K562 (cell line): ENCODE results near the gene WDR55. TPM values are rescaled to one million over a fixed set of nuclear protein-coding genes. Genes with fewer than 3 reads are reported as not detected.

Source experiments
- CBFA2T3 ChIP-seq: fragments of 450-650 bp; IDR thresholded peaks from 2 replicates; pipeline ENCODE4 v1.6.1; 2017
- CEBPG ChIP-seq, 3 experiments: fragments of 200-800 bp in 1 of 3; sonication (Bioruptor generic) in 1 of 3; sonication (generic) in 1 of 3; formaldehyde crosslinking in 1 of 3; IDR thresholded peaks in 2 of 3; conservative IDR thresholded peaks in 1 of 3; 2 replicates each; pipeline versions ENCODE4 v1.6.1 to v1.8.0; 2016 to 2022; ENCODE audit warnings: missing compliant biosample characterization in 2 of 3, missing genetic modification characterization in 2 of 3, mild to moderate bottlenecking in 1 of 3, missing genetic modification reagents in 1 of 3
- ELF2 ChIP-seq: fragments of 250-450 bp; sonication (Bioruptor Pico); IDR thresholded peaks from 2 replicates; pipeline ENCODE4 v1.5.0; 2021; ENCODE audit warnings: mild to moderate bottlenecking
- EZH2 ChIP-seq: IDR thresholded peaks from 2 replicates; pipeline ENCODE4 v1.6.1; 2012; ENCODE audit warnings: low read depth, mild to moderate bottlenecking, inconsistent platforms, low read length, borderline replicate concordance
- GTF3C2 ChIP-seq: IDR thresholded peaks from 3 replicates; pipeline ENCODE4 v1.6.1; 2011; ENCODE audit warnings: borderline replicate concordance, mild to moderate bottlenecking, moderate library complexity; ENCODE audit not compliant: insufficient read length; ENCODE audit errors: extremely low read depth
- KLF6 ChIP-seq: fragments of 250-450 bp; sonication (Bioruptor Pico); IDR thresholded peaks from 2 replicates; pipeline ENCODE4 v1.4.0; 2020; ENCODE audit warnings: mild to moderate bottlenecking, moderate library complexity, borderline replicate concordance
- MCM2 ChIP-seq: fragments of 450-650 bp; IDR thresholded peaks from 2 replicates; pipeline ENCODE4 v1.6.1; 2017; ENCODE audit warnings: low read depth, mild to moderate bottlenecking
- MTF1 ChIP-seq: fragments of 250-450 bp; sonication (Bioruptor Pico); IDR thresholded peaks from 2 replicates; pipeline ENCODE4 v1.9.0; 2021; ENCODE audit warnings: moderate library complexity, mild to moderate bottlenecking, inconsistent platforms, borderline replicate concordance
- NCOA4 ChIP-seq: fragments of 450-650 bp; IDR thresholded peaks from 2 replicates; pipeline ENCODE4 v1.6.1; 2018; ENCODE audit warnings: mild to moderate bottlenecking; ENCODE audit not compliant: partially characterized antibody
- PRMT5 ChIP-seq: sonication (generic); formaldehyde crosslinking; IDR thresholded peaks from 2 replicates; pipeline ENCODE4 v1.5.0; 2020; ENCODE audit warnings: missing genetic modification reagents
- RHOXF2B ChIP-seq: fragments of 250-450 bp; sonication (Bioruptor Pico); conservative IDR thresholded peaks from 2 replicates; pipeline ENCODE4 v1.5.1; 2021
- SMARCA4 ChIP-seq: fragments of 450-650 bp; IDR thresholded peaks from 2 replicates; pipeline ENCODE4 v1.6.1; 2016
- STAT5A ChIP-seq: IDR thresholded peaks from 2 replicates; pipeline ENCODE4 v1.6.1; 2012; ENCODE audit warnings: low read length, inconsistent platforms, borderline replicate concordance
- TAF7 ChIP-seq: fragments of 450-650 bp; IDR thresholded peaks from 2 replicates; pipeline ENCODE4 v1.6.1; 2016; ENCODE audit warnings: missing genetic modification characterization, missing compliant biosample characterization
- THRA ChIP-seq: fragments of 450-650 bp; IDR thresholded peaks from 2 replicates; pipeline ENCODE4 v1.6.1; 2017; ENCODE audit warnings: mild to moderate bottlenecking, moderate library complexity
- TRIM25 ChIP-seq: fragments of 450-650 bp; IDR thresholded peaks from 2 replicates; pipeline ENCODE4 v1.7.0; 2016; ENCODE audit warnings: borderline replicate concordance
- YY1 ChIP-seq, 3 experiments: IDR thresholded peaks; 2 replicates each; pipeline ENCODE4 v1.6.1; 2011; ENCODE audit warnings: low read length in 2 of 3, mild to moderate bottlenecking in 2 of 3, moderate library complexity in 2 of 3, borderline replicate concordance in 1 of 3, control low read depth in 1 of 3, low read depth in 1 of 3; ENCODE audit not compliant: insufficient read depth in 3 of 3, insufficient replicate concordance in 2 of 3, control insufficient read depth in 1 of 3, insufficient read length in 1 of 3; ENCODE audit errors: extremely low read depth in 1 of 3
- ZBTB1 ChIP-seq: sonication (generic); formaldehyde crosslinking; IDR thresholded peaks from 2 replicates; pipeline ENCODE4 v1.8.1; 2023; ENCODE audit warnings: missing genetic modification reagents, low read depth, mild to moderate bottlenecking, borderline replicate concordance
- ZNF146 ChIP-seq: IDR thresholded peaks from one replicate; pipeline ENCODE4 v1.6.1; 2018; ENCODE audit warnings: missing compliant biosample characterization; ENCODE audit not compliant: unreplicated experiment
- ZNF184 ChIP-seq: sonication (generic); formaldehyde crosslinking; IDR thresholded peaks from 2 replicates; pipeline ENCODE4 v1.5.0; 2020; ENCODE audit warnings: missing genetic modification reagents
- ZNF232 ChIP-seq: sonication (generic); formaldehyde crosslinking; IDR thresholded peaks from 2 replicates; pipeline ENCODE4 v1.8.0; 2022; ENCODE audit warnings: mild to moderate bottlenecking, missing genetic modification reagents
- ZNF3 ChIP-seq: fragments of 250-450 bp; sonication (Bioruptor Pico); IDR thresholded peaks from 2 replicates; pipeline ENCODE4 v1.5.0; 2021; ENCODE audit warnings: mild to moderate bottlenecking, moderate library complexity
- ZNF384 ChIP-seq: IDR thresholded peaks from 2 replicates; pipeline ENCODE4 v1.6.1; 2012; ENCODE audit warnings: low read depth, low read length, improper control_type of control experiment
- polyA plus RNA-seq, 8 experiments: library from polyadenylated mRNA; depleted of rRNA in 4 of 8; stranded (reverse) in 5 of 8; unstranded in 3 of 8; fragments of >200 nt; fragmentation: Nextera tagmentation in 2 of 8; fragmentation: Illumina TruSeq in 1 of 8; extraction: Ambion mirVana in 2 of 8; extraction: Trizol in 1 of 8; gene quantifications; 2 replicates each; pipeline versions ENCODE4 v1.2.1 to v1.2.3, GENCODE V29; 2011 to 2014; ENCODE audit warnings: inconsistent platforms in 1 of 8, missing spikeins in 1 of 8
- total RNA-seq, 7 experiments: library from RNA; depleted of rRNA in 6 of 7; stranded (reverse); fragments of >200 nt in 6 of 7; fragmentation: Illumina TruSeq in 2 of 7; extraction: Trizol in 2 of 7; gene quantifications; 2 replicates each; pipeline versions ENCODE4 v1.2.1 to v1.2.3, GENCODE V29; 2011 to 2021; ENCODE audit warnings: low replicate concordance in 1 of 7

The WDR55 gene
- total and polyA plus RNA-seq, 9 of the 15 experiments (the other 6 are each of a cell fraction or from before 2014, with no cell fraction given), result 5.2 to 45.0 (median 29.3) TPM

- TF ChIP-seq GTF3C2 (peak; percentile 71), SMARCA4 (peak; percentile 80), PRMT5 (CRISPR knock-in tag) (no peak), YY1 (IDR thresholded peaks at IDR 0.05; ENCODE audit: borderline replicate concordance in 1 of 3, control insufficient read depth in 1 of 3, extremely low read depth in 1 of 3, insufficient read depth in 3 of 3, insufficient read length in 1 of 3, insufficient replicate concordance in 2 of 3, low read depth in 1 of 3, low read length in 2 of 3) (peak in 1 of 3 experiments; percentile 30), ELF2 (no peak), CEBPG (CRISPR knock-in tag; IDR thresholded peaks at IDR 0.05) (no peak), CEBPG (tag; conservative IDR thresholded peaks at IDR 0.05 in 1 of 2, IDR thresholded peaks at IDR 0.05 in 1 of 2) (no peak), ZNF3 (CRISPR knock-in tag) (no peak), MCM2 (no peak), ZNF184 (no peak), STAT5A (peak; percentile 20; the same call in 1 of the 2 replicates), RHOXF2B (CRISPR knock-in tag) (no peak), NCOA4 (no peak), MTF1 (CRISPR knock-in tag) (no peak), ZNF146 (CRISPR knock-in tag) (no peak), THRA (0 out of 2 replicates have a peak, but pooled peaks have one; percentile 14), TRIM25 (no peak), CBFA2T3 (peak; percentile 67), TAF7 (no peak), EZH2 (no peak), KLF6 (no peak), ZBTB1 (no peak), ZNF232 (CRISPR knock-in tag) (no peak), ZNF384 (no peak)
Observed at GRCh38 chr5:140710899-140711552, 46.3 kb downstream of the WDR55 start (continued).
